SK-N-SH (cell line): ENCODE data around the gene MAPK8IP1. TPM values are rescaled to one million over a fixed set of nuclear protein-coding genes. Genes with fewer than 3 reads are reported as not detected.

Experiments
- CTCF ChIA-PET: fragments of 300-600, 350-600 bp; formaldehyde crosslinking; extraction: SDS; loops from one replicate; lab custom pipeline; 2021; lab: Yijun Ruan, JAX
- POLR2A ChIA-PET: fragments of 350-600 bp; sonication (Branson Sonifier 250); formaldehyde crosslinking; extraction: SDS; loops from one replicate; lab custom pipeline; 2020; ENCODE audit warnings: antibody characterized with exemption, inconsistent platforms; lab: Yijun Ruan, JAX
- DNase-seq: peaks from one replicate; pipeline ENCODE4 v3.0.0; 2012
- H2AFZ ChIP-seq: fragments of 200-600 bp; sonication (generic); 2 replicates; pipeline ENCODE4 v1.8.1; 2016; ENCODE audit warnings: antibody characterized with exemption, mild to moderate bottlenecking, low read depth
- H3F3A ChIP-seq: fragments of 200-600 bp; sonication (generic); replicated peaks from 2 replicates; pipeline ENCODE3; 2016; ENCODE audit warnings: antibody characterized with exemption, mild to moderate bottlenecking; ENCODE audit not compliant: insufficient read depth
- H3K27ac ChIP-seq, 2 experiments: fragments of 200-500 bp in 1 of 2; fragments of 200-600 bp in 1 of 2; sonication (Bioruptor generic) in 1 of 2; sonication (generic), shearing (Covaris generic) in 1 of 2; 2 replicates each; pipeline versions ENCODE4 v1.5.1 to v1.6.1; 2014 to 2016; ENCODE audit warnings: low read depth in 2 of 2, inconsistent platforms in 1 of 2, low read length in 1 of 2, mild to moderate bottlenecking in 1 of 2, mixed read lengths in 1 of 2
- H3K27me3 ChIP-seq: fragments of 200-600 bp; sonication (generic), shearing (Covaris generic); 2 replicates; pipeline ENCODE4 v1.6.1; 2016; ENCODE audit warnings: mixed run types; ENCODE audit not compliant: insufficient read depth
- H3K36me3 ChIP-seq, 2 experiments: fragments of 200-500 bp in 1 of 2; fragments of 200-600 bp in 1 of 2; sonication (Bioruptor generic) in 1 of 2; sonication (generic) in 1 of 2; replicated peaks in 1 of 2; 2 replicates each; pipeline versions ENCODE3 to v1.5.1; 2014 to 2016; ENCODE audit warnings: low read length in 1 of 2, mild to moderate bottlenecking in 1 of 2; ENCODE audit not compliant: insufficient read depth in 2 of 2, control insufficient read depth in 1 of 2
- H3K4me1 ChIP-seq, 2 experiments: fragments of 200-500 bp in 1 of 2; fragments of 200-600 bp in 1 of 2; sonication (Bioruptor generic) in 1 of 2; sonication (generic), shearing (Covaris generic) in 1 of 2; 2 replicates each; pipeline versions ENCODE4 v1.5.1 to v1.6.1; 2014 to 2016; ENCODE audit warnings: low read depth in 1 of 2, low read length in 1 of 2, mixed run types in 1 of 2; ENCODE audit not compliant: insufficient read depth in 2 of 2, control insufficient read depth in 1 of 2
- H3K4me2 ChIP-seq: fragments of 200-600 bp; sonication (generic), shearing (Covaris generic); 2 replicates; pipeline ENCODE4 v1.6.1; 2017; ENCODE audit warnings: mixed run types
- H3K4me3 ChIP-seq, 2 experiments: fragments of 200-500 bp in 1 of 2; fragments of 200-600 bp in 1 of 2; sonication (Bioruptor generic) in 1 of 2; sonication (generic), shearing (Covaris generic) in 1 of 2; 2 replicates each; pipeline versions ENCODE4 v1.5.1 to v1.8.1; 2014 to 2016; ENCODE audit warnings: low read depth in 2 of 2, inconsistent platforms in 1 of 2, low read length in 1 of 2, mild to moderate bottlenecking in 1 of 2, mixed read lengths in 1 of 2, moderate library complexity in 1 of 2
- H3K79me2 ChIP-seq: fragments of 200-600 bp; sonication (generic); 2 replicates; pipeline ENCODE4 v1.8.1; 2017; ENCODE audit warnings: mild to moderate bottlenecking; ENCODE audit not compliant: insufficient read depth
- H3K9ac ChIP-seq: fragments of 200-600 bp; sonication (generic); 2 replicates; pipeline ENCODE4 v1.6.1; 2017; ENCODE audit warnings: mixed run types
- H3K9me2 ChIP-seq: fragments of 200-600 bp; sonication (generic); 2 replicates; pipeline ENCODE4 v1.6.1; 2017; ENCODE audit warnings: mixed run types
- H3K9me3 ChIP-seq: fragments of 200-600 bp; sonication (generic); 2 replicates; pipeline ENCODE4 v1.6.1; 2017; ENCODE audit warnings: mixed run types, mild to moderate bottlenecking, moderate library complexity
- H4K20me1 ChIP-seq: fragments of 200-600 bp; sonication (generic); 2 replicates; pipeline ENCODE4 v1.6.1; 2017; ENCODE audit warnings: mild to moderate bottlenecking, mixed run types; ENCODE audit not compliant: insufficient read depth
- CHD2 ChIP-seq: fragments of 150-350 bp; IDR thresholded peaks from 2 replicates; pipeline ENCODE4 v1.6.1; 2018; ENCODE audit warnings: low read length; ENCODE audit not compliant: partially characterized antibody
- EP300 ChIP-seq, 2 experiments: IDR thresholded peaks; 2 replicates each; pipeline versions ENCODE4 v1.4.0 to v1.6.1; 2012; ENCODE audit warnings: borderline replicate concordance in 1 of 2, low read depth in 1 of 2, low read length in 1 of 2
- EZH2phosphoT487 ChIP-seq: fragments of 200-600 bp; sonication (generic); IDR thresholded peaks from 2 replicates; pipeline ENCODE4 v1.6.1; 2017; ENCODE audit warnings: low read depth, mixed run types, mild to moderate bottlenecking, antibody characterized with exemption, moderate library complexity, borderline replicate concordance
- FOXM1 ChIP-seq: IDR thresholded peaks from 2 replicates; pipeline ENCODE4 v1.4.0; 2012; ENCODE audit warnings: low read depth, mild to moderate bottlenecking
- GABPA ChIP-seq: IDR thresholded peaks from 2 replicates; pipeline ENCODE4 v1.4.0; 2012; ENCODE audit warnings: low read depth, mild to moderate bottlenecking
- MEF2A ChIP-seq: IDR thresholded peaks from 2 replicates; pipeline ENCODE4 v1.4.0; 2012; ENCODE audit warnings: low read depth, borderline replicate concordance
- MXI1 ChIP-seq: IDR thresholded peaks from 2 replicates; pipeline ENCODE4 v1.6.1; 2012; ENCODE audit warnings: mild to moderate bottlenecking, low read depth, low read length, improper control_type of control experiment
- NRF1 ChIP-seq: IDR thresholded peaks from 2 replicates; pipeline ENCODE4 v1.6.1; 2012; ENCODE audit warnings: low read depth, mild to moderate bottlenecking, low read length
- POLR2AphosphoS5 ChIP-seq: IDR thresholded peaks from 2 replicates; pipeline ENCODE4 v1.6.1; 2012; ENCODE audit warnings: low read depth, low read length
- RCOR1 ChIP-seq: fragments of 150-350 bp; IDR thresholded peaks from 2 replicates; pipeline ENCODE4 v1.6.1; 2017; ENCODE audit warnings: antibody characterized with exemption, low read length
- REST ChIP-seq: IDR thresholded peaks from 2 replicates; pipeline ENCODE4 v1.6.1; 2012; ENCODE audit warnings: mild to moderate bottlenecking, low read depth, low read length, moderate library complexity
- RFX5 ChIP-seq: IDR thresholded peaks from 2 replicates; pipeline ENCODE4 v1.6.1; 2012; ENCODE audit warnings: mild to moderate bottlenecking, improper control_type of control experiment, low read length
- RXRA ChIP-seq: IDR thresholded peaks from 2 replicates; pipeline ENCODE4 v1.4.0; 2012; ENCODE audit warnings: low read depth, mild to moderate bottlenecking, borderline replicate concordance
- SIN3A ChIP-seq: IDR thresholded peaks from 2 replicates; pipeline ENCODE4 v1.6.1; 2012; ENCODE audit warnings: low read depth, mild to moderate bottlenecking, low read length, moderate library complexity, borderline replicate concordance
- SMC3 ChIP-seq: IDR thresholded peaks from 2 replicates; pipeline ENCODE4 v1.6.1; 2012; ENCODE audit warnings: low read depth, low read length, improper control_type of control experiment
- TEAD4 ChIP-seq: IDR thresholded peaks from 2 replicates; pipeline ENCODE4 v1.4.0; 2012; ENCODE audit warnings: mild to moderate bottlenecking, borderline replicate concordance; ENCODE audit not compliant: insufficient read depth
- WGBS: methylation state at CpG from one replicate; pipeline ENCODE4 v1.1.6; 2017; ENCODE audit warnings: low lambda C conversion rate; 5-methylcytosine and 5-hydroxymethylcytosine counted together
- polyA plus RNA-seq, 3 experiments: library from polyadenylated mRNA; depleted of rRNA; stranded (reverse); fragments of >200 nt; gene quantifications; 2 replicates each; pipeline ENCODE4 v1.2.3, GENCODE V29; 2012
- TF ChIP-seq, protein P1 (sequence below): IDR thresholded peaks from 2 replicates; pipeline ENCODE4 v1.4.0; 2012; ENCODE audit warnings: low read depth
- TF ChIP-seq, protein P2 (sequence below): fragments of 150-350 bp; IDR thresholded peaks from 2 replicates; pipeline ENCODE4 v1.6.1; 2017; ENCODE audit warnings: antibody characterized with exemption, low read length, low read depth, borderline replicate concordance

Gene MAPK8IP1
- polyA plus RNA-seq, 1 of the 3 experiments (the other 2 are of a cell fraction) = 12.5 TPM

DNA sequence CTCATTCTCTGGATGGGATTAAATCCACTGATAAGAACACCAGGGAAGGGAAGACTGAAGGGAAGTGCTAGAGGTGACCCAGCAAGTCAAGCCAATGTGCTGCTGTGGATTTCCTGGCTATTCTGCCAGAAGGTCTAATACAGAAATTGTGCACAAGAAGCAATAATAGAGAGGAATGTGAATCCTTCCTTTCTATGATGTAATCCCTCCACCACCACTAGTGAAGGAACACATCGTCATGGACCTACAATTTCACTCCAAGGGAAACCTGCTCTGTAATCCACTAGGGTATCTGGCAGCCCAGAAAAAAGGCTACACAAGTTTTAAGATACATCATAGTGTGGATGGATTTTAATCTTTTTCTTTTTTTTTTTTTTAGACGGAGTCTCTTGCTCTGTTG lies 54.4 kb downstream of the MAPK8IP1 start:
- Histone ChIP-seq H3K4me1 (no peaks in the 10 kb centered on the region; a peak in 1 of 4 replicates), H3K9ac (no peak overlapping the region), H3K9me2 (no peaks in the 10 kb centered on the region), H3K27ac (no peak overlapping the region), H3K79me2 (no peaks in the 10 kb centered on the region), H3K27me3 (no peaks in the 10 kb centered on the region), H3K4me2 (no peak overlapping the region), H3K36me3 (peaks cover 19 to 51% of the 10 kb centered on the region in 2 experiments), H3K9me3 (no peaks in the 10 kb centered on the region), H2AFZ (no peak overlapping the region), H3K4me3 (no peak overlapping the region), H4K20me1 (no peaks in the 10 kb centered on the region), H3F3A (no peaks in the 10 kb centered on the region)
- ChIA-PET POLR2A (no interaction called here), CTCF (no interaction called here)
- 96% methylated on average over 2 of the region's 2 CpGs for WGBS
- TF ChIP-seq RFX5 = no peak
- no peak for TF ChIP-seq FOXM1
- TF ChIP-seq EZH2phosphoT487 = no peak
- no peak for TF ChIP-seq REST
- no peak for TF ChIP-seq MXI1
- TF ChIP-seq EP300 (IDR thresholded peaks at IDR 0.05; ENCODE audit: borderline replicate concordance in 1 of 2, low read depth in 1 of 2, low read length in 1 of 2) = no peak
- no peak for TF ChIP-seq NRF1
- TF ChIP-seq CHD2 = no peak
- no peak for TF ChIP-seq SMC3
- TF ChIP-seq, protein P1, sequence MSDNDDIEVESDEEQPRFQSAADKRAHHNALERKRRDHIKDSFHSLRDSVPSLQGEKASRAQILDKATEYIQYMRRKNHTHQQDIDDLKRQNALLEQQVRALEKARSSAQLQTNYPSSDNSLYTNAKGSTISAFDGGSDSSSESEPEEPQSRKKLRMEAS = no peak
- TF ChIP-seq RXRA = no peak
- no peak for TF ChIP-seq SIN3A
- TF ChIP-seq RCOR1 = no peak
- TF ChIP-seq GABPA = no peak
- TF ChIP-seq POLR2AphosphoS5 = no peak
- no peak for TF ChIP-seq MEF2A
- no peak for TF ChIP-seq TEAD4
- TF ChIP-seq, protein P2, sequence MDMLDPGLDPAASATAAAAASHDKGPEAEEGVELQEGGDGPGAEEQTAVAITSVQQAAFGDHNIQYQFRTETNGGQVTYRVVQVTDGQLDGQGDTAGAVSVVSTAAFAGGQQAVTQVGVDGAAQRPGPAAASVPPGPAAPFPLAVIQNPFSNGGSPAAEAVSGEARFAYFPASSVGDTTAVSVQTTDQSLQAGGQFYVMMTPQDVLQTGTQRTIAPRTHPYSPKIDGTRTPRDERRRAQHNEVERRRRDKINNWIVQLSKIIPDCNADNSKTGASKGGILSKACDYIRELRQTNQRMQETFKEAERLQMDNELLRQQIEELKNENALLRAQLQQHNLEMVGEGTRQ = no peak
- no peak for DNase-seq
